Measurements from ENCODE around the gene KIAA0040. TPM values are rescaled to one million over a fixed set of nuclear protein-coding genes. Genes with fewer than 3 reads are reported as not detected.

KIAA0040 gene
- total RNA-seq, 1 experiment from 2014 or later, result 5.8 TPM

DNA sequence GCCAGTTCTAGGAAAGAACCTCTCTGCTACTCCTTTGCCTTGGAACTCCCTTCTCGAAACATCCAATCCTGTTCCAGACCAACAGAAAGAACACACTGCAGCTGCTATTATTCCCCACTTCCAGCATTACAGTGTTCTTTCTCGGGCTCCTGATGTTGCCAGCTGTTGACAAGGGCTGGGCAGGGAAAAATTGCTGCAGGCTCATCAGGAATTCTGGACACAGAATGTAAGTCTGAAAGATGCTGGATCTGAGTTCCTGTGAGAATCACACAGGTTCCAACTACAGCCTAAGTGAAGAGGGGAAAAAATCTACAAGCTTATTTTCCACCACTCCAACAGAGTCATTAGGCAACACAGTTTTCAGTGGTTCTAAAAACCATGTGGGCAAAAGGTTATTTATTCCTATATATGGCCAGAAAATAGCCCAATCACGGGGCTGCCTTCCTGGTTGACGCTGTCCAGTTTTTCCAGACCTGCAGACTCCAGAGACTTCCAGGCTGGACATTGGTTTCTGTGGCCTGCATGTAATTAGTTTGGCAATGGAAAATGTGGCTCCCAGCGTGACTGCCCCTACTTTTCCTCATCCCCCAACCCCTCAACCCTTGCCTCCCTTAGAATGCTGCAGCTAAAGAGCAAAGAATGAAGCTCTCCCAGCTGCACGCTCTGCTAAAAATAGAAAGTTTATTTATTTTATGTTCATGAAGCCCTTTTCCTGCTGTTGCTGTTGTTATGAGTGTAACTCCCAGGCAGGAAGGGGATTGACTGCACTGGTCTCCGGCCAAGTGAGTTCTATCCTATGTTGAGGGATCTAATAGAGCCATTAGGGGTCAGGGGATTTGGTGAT is 8.3 kb upstream of the KIAA0040 start:
- peak; percentile 61 for DNase-seq (ENCODE audit: low spot score)

DNA sequence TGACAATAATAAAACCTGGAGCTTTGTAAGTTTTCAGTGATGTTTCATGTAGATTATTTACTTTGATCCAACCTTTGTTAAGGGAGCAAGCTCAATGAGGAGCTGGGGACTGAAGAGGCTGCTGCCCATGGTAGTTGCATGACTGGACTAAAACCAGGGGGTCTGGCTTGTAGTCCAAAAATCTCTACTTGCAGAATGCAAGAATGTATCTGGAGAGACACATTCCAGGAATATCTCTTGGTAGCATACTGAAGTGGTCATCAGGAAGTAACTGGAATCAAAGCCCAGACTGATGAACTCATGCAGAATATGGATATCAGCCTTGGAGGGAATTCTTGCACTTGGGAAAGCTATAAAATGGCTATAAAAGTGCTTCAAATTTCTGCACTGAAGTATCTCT is 5.8 kb upstream of the KIAA0040 start:
- no peak for DNase-seq (ENCODE audit: low spot score)

DNA sequence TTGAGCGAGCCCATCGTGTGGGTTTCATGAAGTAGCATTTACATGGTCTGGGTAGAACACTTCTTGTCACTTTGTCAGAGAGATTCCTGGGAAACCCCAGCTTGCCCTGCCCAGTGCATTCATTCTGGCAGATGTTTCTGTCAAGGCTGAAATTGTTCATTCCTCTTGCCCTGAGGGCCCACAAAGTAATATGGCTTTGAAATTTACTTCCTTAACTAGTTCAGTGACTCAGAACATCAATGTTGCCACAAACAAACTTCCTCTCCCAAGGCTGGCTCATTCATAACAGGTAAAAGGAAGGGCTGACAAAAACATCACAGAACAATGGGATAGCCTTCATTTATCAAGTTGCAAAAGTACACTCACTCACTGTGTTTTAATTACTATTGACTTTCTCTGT is 5.0 kb upstream of the KIAA0040 start:
- peak; percentile 48 for DNase-seq (ENCODE audit: low spot score)

DNA sequence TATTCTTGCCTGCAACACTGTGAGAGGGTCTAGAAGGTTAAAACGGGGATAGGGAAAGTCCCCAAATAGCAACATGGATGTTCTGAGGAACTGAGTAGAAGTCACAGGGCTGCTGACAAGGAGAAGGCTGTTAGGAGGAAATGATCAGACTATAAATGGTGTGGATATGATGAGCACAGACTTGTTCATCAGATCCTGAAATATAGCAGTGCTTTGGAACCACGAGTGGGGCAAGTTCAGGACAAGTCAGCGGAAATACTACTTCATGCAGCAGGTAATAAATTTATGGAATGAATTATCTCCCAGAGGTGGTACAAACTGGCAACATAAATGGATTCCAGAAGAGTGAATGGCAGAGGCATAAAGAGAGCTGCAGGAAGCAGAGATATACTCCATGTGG is 3.2 kb upstream of the KIAA0040 start:
- no peak for DNase-seq (ENCODE audit: low spot score)

DNA sequence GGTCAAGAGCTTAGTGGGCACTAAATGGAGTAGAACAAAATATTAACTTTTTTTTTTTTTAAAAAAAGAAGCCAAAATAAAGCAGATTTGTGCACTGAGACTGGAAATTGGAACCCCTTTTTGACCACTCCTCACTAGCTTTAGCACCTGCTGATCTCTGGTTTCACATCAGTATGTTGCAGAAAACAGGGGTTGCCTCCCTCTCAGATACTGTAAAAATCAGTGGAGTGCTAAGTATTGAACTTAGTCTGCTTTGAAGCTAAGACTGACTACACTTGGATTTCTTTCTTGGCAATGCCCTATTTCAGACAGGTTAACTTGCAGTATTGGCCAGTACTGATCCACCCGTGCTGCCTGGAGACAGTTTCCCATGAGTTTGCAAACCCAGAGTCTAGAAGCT is 2.7 kb upstream of the KIAA0040 start:
- no peak for DNase-seq (ENCODE audit: low spot score)

DNA sequence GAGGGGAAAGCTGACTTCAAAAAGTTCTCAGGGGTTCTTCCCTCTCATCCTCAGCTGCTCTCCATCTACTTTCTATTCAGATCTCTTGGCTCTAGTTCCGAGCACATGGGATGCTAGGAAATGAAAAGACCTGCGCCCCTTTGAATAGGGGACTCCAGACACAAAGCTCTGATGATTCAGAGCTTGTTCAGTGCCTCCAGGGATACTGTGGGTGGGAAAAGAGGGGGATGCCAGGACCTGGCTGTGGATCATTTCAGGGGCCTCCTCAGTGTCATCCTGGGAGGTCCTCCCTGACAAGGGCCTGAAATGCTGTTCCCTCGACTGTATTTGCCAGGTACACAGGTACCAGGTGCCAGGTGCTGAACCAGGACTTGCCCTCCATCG is 943 bp upstream of the KIAA0040 start:
- no peak for DNase-seq (ENCODE audit: low spot score)

DNA sequence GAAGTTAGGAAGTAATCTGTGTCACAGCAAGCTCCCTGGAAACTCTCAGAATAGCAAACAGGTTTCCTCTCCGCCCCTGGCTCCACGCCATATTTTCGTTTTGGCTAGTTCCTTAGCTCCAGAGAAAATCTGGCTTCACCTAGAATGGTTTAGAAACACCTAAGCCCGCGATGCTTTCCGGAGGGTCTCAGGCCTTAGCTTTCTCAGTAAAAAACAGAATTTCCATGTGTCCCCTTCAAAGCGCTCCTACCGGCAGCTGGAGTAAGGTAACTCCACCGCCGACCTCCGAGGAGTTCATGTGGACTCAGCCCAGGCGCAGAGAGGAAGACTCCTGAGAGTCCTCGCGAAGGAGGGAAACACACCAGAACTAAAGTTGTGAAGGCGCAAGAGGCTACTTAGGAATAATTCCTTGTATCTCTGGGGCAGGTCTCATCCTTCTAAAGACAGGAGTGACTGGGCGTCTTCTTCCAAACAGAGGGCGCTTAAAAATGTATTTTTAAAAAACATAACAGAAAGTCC is 406 bp downstream of the KIAA0040 start:
- DNase-seq (ENCODE audit: low spot score), result no peak

DNA sequence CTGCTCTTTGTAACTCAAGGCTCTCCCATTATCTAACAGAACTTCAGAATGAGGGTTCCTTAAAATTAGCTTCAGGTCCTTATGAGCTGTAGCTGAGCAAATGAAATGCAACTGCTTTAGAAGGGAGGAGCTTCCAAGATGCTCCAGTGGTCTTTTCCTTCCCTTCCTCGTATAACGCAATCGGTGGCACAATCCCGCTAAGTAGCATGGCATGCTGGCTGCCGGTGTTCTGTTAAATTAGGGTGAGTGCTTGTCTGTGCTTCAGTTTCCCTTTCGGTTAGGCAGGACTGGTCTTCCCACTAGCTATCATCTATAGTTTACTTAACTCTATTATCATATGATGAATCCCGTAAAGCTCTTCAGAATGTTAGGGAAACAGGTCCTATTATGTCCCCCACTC is 917 bp downstream of the KIAA0040 start:
- no peak for DNase-seq (ENCODE audit: low spot score)

DNA sequence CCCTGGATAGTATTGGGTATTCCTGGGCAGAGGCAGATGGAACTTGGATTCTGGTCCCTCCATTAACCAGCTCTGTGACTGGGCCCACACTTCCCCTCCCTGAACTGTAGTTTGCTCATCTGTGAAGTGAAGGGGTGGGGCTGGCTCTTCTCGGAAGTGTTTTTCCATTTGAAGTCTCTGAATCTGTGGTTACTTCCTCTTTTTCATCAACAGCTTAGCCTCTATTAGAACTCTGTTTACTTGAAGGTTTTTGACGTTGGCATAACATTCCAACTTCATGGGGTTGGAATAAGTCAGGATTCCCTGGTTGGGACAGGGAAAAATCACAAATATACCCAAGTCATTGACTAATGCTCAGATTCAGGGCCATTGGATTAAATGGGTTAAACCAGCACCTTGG is 3.6 kb downstream of the KIAA0040 start:
- no peak for DNase-seq (ENCODE audit: low spot score)

DNA sequence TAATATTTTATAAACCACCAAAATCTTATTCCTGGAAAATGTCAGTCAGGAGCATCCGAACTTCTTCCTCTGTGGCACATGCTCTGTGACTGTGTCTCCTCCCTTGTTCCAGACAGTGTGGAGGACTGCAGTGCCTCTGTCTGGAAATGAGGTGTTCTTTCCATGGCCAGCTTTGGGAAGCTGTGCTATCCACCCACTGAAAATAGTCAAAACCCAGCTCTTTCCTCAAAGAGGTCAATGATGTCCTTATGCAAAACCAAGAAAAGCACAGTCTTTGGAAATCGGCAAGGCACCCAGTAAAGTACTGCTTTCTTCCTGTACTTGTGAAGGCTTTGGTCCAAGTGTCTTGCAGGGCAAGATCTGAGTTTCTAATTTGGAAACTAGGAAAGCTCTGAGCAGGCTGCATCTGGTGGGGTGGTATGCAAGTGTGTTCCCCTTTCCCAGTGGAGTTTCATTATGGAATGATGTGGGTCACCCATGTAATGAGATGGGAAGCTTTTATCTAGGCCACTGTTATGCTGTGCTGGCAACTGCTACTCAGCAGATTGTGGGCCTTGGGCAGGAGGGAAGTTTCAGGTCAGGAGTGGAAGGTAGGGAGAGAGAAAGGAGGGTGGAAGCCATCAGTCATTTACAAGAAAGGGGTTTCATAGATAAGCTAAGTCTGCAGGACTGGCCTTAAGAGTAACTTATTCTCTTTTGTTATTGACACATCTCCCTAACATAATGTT is 6.0 kb downstream of the KIAA0040 start:
- no peak for DNase-seq (ENCODE audit: low spot score)

DNA sequence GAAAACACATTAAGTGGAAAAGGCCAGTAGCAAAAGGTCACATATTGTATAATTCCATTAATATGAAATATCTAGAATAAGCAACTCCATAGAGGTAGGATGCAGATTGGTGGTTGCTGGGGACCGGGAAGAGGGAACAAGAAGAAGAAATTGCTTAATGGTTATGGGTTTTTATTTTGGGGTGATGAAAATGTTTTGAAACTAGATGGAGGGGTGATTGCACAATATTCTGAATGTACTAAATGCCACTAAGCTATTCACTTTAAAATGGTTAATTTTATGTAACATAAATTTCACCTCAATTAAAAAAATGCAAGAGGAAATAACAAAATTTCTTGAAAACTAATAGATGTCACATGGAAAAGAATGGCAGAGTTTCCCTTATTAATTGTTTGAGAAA is 6.7 kb downstream of the KIAA0040 start:
- DNase-seq (ENCODE audit: low spot score), result no peak

DNA sequence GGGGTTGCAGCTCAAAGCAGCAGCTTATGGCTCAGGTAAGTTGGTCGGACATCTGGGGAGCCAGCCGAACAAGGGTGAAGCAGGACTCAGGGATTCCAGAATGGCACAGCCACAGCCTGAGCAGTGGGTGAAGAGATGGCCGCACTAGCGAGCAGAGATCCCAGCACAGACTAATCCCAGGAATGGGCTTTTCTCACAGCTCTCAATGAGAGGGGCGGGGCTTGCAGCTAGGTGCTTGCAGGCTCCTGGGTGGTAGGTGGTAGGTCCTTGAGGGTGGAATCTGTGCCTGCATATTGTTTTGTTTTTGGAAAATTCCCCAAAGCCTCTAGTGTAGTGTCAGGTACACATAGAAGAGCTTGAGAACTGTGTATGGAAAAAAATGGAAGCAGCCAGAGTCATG is 9.0 kb downstream of the KIAA0040 start:
- no peak for DNase-seq (ENCODE audit: low spot score)

DNA sequence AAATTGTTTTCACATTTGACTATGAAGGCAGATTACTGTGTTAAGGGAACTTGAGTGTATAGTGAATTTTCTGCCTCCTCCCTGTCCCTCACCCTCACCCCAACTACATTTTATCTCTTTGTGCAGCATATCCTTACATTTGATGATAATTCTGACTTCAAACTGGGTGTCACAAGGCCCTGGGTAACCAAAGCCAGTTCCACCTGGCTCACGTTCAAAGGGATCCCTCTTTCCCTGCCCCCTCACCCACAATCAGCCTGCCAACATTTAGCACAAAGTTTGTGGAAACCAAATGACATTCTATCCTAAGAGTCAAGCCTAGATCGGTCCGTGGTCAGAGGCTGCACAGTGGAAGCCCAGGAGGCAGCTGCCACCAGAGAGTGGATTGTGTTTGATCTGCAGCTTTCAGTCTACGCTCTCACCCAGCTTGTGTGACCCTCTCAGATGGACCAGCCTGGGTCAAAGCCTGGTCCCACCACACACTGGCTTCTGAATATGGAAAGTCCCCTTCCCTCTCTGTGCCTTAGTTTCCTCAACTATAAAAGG is 10.3 kb downstream of the KIAA0040 start:
- no peak for DNase-seq (ENCODE audit: low spot score)

DNA sequence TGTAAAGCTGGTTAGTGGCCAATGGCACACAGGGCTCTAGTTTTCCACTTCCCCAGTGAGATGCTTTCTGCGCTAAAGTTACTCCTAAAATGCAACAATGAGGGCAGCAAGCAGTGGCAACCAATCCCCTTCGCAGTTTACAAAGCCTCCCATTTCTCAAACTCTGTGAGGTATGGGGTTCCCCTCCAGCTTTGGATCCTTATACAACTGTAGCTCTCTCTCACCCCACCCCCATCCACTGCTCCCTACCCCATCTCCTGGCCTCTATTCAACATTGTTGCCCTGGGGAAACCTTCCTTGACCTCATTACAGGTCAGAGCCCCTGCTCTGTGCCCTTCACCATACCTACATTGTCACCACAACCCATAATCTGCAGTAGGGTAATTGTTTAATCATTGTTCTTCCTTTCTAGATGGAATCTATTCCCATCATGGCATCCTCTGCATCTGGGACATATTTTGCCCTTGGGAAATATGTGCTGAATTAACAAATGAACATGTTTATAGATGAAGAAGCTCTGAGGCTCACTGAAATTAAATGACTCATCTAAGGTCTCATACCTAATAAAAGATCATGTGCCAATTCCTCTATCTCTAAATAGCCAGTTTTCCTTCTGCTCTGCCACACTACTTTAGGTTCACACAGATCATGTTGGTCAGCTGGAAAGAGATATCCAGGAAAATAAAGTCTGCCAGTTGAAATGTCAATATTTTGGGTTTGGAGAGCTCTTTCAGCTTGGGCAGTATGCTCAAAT is 12.6 kb downstream of the KIAA0040 start:
- no peak for DNase-seq (ENCODE audit: low spot score)

DNA sequence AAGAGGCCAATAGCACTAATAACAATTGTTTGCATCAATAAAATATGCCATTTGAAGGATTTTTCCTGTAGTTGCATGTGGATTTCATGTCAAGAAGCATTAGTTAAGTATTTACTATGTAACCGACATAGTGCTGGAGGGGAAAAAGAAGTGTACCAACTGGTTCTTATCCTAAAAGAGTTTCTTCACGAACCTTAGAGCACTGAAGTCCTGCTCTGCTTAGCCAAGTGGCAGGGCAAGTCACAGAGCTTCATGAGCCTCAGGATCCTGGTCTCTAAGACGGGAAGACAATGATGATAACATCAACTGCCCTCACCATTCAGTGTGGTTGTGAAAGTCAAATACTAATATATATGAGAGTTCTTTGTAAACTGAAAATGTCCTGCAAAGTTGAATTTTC is 14.1 kb downstream of the KIAA0040 start:
- no peak for DNase-seq (ENCODE audit: low spot score)

DNA sequence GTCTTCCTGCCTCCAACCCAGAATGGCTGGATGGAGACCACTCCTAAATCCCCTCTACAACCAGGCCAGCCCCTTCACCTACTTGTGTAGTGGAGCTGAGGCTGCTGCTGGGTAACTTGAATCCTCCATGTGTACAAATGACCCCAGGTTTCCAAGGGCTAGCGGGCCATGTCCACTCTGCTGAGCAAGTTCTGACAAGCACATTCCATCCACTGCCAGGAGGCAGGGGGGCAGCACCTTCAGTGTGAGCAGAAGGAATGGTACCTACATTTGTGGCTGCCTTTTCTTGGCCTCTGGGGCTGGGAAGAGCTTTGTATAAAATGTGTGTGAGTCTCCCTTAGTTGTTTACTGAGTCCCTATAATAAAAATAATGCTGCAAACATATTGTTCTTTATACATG is 14.5 kb downstream of the KIAA0040 start:
- no peak for DNase-seq (ENCODE audit: low spot score)

DNA sequence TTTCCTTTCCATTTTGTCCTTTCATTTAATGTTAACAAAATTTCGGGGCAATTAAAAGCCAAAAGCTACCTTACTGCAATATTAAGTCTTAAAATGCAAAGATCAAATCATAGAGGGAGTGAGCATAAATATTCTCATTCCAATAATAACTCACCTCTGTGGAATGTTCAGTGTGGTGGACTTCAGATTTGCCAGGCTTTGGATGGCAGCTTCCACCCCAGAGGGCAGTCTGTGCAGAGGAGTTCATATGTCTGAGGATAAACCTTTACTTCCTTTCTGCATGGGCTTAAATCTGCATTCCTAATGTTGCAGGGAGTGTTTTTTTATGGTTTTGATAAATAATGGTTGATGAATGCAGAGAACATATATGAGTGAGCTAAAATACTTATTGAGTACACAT is 16.3 kb downstream of the KIAA0040 start:
- no peak for DNase-seq (ENCODE audit: low spot score)

DNA sequence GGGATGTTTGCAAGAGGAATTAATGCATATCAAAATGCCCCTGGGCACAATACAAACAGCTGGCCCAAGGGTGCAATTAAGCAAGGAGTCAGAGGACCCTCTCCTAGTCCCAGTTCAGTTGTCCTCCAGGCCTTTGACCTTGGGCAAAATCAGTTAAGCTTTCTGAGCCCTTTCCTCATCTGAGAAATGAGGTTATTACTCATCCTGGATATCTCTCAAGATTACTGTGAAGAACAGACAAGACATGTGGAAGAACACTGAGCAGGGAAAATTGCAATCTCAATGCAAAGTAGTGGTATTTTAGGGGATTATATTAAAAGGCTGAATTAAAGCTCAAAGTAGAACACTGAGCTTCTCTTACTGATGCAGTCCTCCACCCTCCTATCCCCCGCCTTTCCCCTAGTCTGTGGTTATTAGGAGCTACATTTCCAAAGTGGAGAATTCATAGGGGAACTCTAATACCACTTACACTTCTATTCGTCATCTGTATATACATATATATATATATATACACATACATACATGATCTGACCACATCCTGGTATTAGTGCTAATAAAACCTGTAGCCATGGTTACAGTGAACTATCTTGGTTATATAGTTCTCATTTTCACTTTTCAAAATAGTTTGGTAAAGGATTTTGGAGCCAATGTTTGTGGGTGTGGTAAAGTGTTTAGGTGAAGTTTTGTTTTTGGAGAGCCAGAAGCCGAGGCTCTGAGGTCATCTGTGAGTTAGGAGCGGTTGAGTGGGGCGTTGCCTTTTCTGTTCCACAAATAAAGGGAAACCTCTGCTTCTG is 18.1 kb downstream of the KIAA0040 start:
- no peak for DNase-seq (ENCODE audit: low spot score)

DNA sequence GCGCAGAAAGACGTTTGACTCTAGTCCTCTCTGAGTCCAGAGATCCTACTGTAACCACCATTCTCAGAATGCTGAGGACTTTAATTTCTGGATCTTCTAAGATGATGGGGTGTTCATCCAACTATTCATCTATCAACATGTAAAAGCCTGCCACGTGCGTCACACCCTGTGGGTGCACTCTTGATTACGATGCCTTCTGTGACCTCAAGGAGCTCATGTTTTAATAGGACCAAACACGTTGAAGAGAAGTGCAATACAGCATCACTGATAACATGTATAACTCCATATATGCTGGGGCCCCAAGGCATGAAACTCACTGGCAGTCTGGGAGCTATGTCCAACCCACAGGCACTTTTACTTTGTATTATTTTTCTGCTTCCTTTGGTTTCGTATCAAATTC is 19.0 kb downstream of the KIAA0040 start:
- no peak for DNase-seq (ENCODE audit: low spot score)

DNA sequence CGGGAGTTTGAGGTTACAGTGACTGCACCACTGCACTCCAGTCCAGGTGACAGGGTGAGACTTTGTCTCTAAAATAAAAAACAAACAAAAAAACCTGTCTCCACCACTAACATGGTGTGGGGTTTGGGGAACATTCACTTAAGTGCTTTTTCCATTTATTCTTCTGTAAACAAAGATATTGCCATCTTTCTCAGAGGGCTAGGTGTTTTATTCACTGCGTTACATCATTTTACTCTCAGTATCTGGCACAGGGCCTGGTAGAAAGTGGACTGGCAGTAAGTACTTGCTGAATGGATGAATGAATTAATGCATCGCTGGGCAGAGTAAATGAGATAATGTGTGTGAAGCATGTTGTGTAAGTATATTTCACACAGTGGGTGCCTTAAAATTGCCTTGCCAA is 20.1 kb downstream of the KIAA0040 start:
- DNase-seq (ENCODE audit: low spot score), result peak; percentile 8

All from H4 (cell line).